Spleen (tissue), 7 donors: Measurements from ENCODE around the gene CTNNB1.

ENCODE experiments used
- CTCF ChIP-seq, 11 experiments: fragments of 200-600 bp in 7 of 11; fragments of 450-650 bp in 4 of 11; sonication (generic) in 4 of 11; IDR thresholded peaks in 8 of 11; conservative IDR thresholded peaks in 3 of 11; 1 replicate in 7 of 11; 2 replicates in 4 of 11; pipeline versions ENCODE4 v1.4.0 to v1.8.0; 2016 to 2021; ENCODE audit warnings: antibody characterized with exemption in 11 of 11, inconsistent platforms in 4 of 11, mild to moderate bottlenecking in 1 of 11
- POLR2A ChIP-seq, 3 donors: fragments of 450-650 bp; IDR thresholded peaks; one replicate each; pipeline ENCODE4 v1.5.1; 2017; ENCODE audit warnings: antibody characterized with exemption in 3 of 3, mild to moderate bottlenecking in 1 of 3
- POLR2AphosphoS5 ChIP-seq, 3 donors: sonication (generic); formaldehyde crosslinking; IDR thresholded peaks; one replicate each; pipeline ENCODE4 v1.5.1; 2017; ENCODE audit warnings: antibody characterized with exemption in 3 of 3
- donor health status: DM: no; HTN: no; CAD: no; lungs with moderate emphysema.
- donor health status: DM: no; HTN: no; CAD: no.
- donor health status: DM: no; HTN: no; CAD: no.

GRCh38 chr3:41204369-41204768, 5.1 kb downstream of the CTNNB1 start:
- TF ChIP-seq CTCF (IDR thresholded peaks at IDR 0.05 in 8 of 11, conservative IDR thresholded peaks at IDR 0.05 in 3 of 11) (no peak), POLR2A (IDR thresholded peaks at IDR 0.05) (no peak), POLR2AphosphoS5 (IDR thresholded peaks at IDR 0.05) (no peak)
